ENCODE data around the gene ASB6. TPM values are rescaled to one million over a fixed set of nuclear protein-coding genes. Genes with fewer than 3 reads are reported as not detected.

ASB6 gene
- total and polyA plus RNA-seq, 2 of the 13 experiments (the other 11 are each of a cell fraction or from before 2014, with no cell fraction given) = 8.2 to 8.4 TPM

DNA sequence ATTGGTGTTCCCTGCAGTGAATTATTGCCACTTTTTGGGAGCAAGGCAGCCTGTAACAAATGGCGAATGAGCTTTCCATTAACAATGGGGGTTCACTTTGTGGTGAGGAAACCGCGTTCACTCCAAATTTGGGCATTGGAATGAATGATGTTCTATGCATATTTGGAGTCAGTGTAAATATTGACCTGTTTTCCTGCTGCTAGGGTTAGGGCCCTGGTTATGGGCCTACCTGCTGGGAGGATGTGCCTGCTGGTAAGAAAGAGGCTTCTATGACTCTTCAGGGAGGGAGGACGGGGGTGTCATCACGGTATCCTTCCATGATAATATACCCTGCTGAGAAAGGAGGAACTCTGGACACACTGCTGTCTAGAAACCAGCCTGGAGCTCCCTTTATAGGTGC lies 50.0 kb downstream of the ASB6 start (continued):
- TF ChIP-seq, protein P1, sequence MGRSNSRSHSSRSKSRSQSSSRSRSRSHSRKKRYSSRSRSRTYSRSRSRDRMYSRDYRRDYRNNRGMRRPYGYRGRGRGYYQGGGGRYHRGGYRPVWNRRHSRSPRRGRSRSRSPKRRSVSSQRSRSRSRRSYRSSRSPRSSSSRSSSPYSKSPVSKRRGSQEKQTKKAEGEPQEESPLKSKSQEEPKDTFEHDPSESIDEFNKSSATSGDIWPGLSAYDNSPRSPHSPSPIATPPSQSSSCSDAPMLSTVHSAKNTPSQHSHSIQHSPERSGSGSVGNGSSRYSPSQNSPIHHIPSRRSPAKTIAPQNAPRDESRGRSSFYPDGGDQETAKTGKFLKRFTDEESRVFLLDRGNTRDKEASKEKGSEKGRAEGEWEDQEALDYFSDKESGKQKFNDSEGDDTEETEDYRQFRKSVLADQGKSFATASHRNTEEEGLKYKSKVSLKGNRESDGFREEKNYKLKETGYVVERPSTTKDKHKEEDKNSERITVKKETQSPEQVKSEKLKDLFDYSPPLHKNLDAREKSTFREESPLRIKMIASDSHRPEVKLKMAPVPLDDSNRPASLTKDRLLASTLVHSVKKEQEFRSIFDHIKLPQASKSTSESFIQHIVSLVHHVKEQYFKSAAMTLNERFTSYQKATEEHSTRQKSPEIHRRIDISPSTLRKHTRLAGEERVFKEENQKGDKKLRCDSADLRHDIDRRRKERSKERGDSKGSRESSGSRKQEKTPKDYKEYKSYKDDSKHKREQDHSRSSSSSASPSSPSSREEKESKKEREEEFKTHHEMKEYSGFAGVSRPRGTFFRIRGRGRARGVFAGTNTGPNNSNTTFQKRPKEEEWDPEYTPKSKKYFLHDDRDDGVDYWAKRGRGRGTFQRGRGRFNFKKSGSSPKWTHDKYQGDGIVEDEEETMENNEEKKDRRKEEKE (IDR thresholded peaks at IDR 0.05) = no peak
- TF ChIP-seq NBN (conservative IDR thresholded peaks at IDR 0.05) = no peak
- 0 out of 2 replicates have a peak, but pooled peaks have one; percentile 16 for TF ChIP-seq SALL1 (CRISPR knock-in tag; IDR thresholded peaks at IDR 0.05)
- TF ChIP-seq ZNF644 (CRISPR knock-in tag; IDR thresholded peaks at IDR 0.05; ENCODE audit: low read depth) = no peak
- 0 out of 2 replicates have a peak, but pooled peaks have one; percentile 16 for TF ChIP-seq BCL6 (CRISPR knock-in tag; IDR thresholded peaks at IDR 0.05)
- TF ChIP-seq, protein P2, sequence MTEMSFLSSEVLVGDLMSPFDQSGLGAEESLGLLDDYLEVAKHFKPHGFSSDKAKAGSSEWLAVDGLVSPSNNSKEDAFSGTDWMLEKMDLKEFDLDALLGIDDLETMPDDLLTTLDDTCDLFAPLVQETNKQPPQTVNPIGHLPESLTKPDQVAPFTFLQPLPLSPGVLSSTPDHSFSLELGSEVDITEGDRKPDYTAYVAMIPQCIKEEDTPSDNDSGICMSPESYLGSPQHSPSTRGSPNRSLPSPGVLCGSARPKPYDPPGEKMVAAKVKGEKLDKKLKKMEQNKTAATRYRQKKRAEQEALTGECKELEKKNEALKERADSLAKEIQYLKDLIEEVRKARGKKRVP (CRISPR knock-in tag; IDR thresholded peaks at IDR 0.05) = no peak
- TF ChIP-seq, protein P3, sequence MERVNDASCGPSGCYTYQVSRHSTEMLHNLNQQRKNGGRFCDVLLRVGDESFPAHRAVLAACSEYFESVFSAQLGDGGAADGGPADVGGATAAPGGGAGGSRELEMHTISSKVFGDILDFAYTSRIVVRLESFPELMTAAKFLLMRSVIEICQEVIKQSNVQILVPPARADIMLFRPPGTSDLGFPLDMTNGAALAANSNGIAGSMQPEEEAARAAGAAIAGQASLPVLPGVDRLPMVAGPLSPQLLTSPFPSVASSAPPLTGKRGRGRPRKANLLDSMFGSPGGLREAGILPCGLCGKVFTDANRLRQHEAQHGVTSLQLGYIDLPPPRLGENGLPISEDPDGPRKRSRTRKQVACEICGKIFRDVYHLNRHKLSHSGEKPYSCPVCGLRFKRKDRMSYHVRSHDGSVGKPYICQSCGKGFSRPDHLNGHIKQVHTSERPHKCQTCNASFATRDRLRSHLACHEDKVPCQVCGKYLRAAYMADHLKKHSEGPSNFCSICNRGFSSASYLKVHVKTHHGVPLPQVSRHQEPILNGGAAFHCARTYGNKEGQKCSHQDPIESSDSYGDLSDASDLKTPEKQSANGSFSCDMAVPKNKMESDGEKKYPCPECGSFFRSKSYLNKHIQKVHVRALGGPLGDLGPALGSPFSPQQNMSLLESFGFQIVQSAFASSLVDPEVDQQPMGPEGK (CRISPR knock-in tag; IDR thresholded peaks at IDR 0.05) = peak; percentile 73
- TF ChIP-seq FOXP1 (IDR thresholded peaks at IDR 0.05) = no peak
- peak; percentile 67 for TF ChIP-seq FOXP1 (CRISPR knock-in tag; IDR thresholded peaks at IDR 0.05)
- peak; percentile 90 for TF ChIP-seq ZNF24 (IDR thresholded peaks at IDR 0.05)
- TF ChIP-seq ZNF331 (CRISPR knock-in tag; IDR thresholded peaks at IDR 0.05) = peak; percentile 40; the same call in 1 of the 2 replicates
- TF ChIP-seq FOXA3 (CRISPR knock-in tag; IDR thresholded peaks at IDR 0.05) = peak; percentile 83
- no peak for TF ChIP-seq MED8 (CRISPR knock-in tag; IDR thresholded peaks at IDR 0.05; ENCODE audit: insufficient replicate concordance)
- no peak for TF ChIP-seq ZNF180 (CRISPR knock-in tag; IDR thresholded peaks at IDR 0.05; ENCODE audit: borderline replicate concordance, low read depth)
- TF ChIP-seq ZNF879 (CRISPR knock-in tag; IDR thresholded peaks at IDR 0.05) = no peak
- TF ChIP-seq IRX3 (CRISPR knock-in tag; IDR thresholded peaks at IDR 0.05; ENCODE audit: borderline replicate concordance, low read depth) = no peak
- no peak for TF ChIP-seq NR2F6 (IDR thresholded peaks at IDR 0.05)
- TF ChIP-seq NR2F6 (CRISPR knock-in tag; IDR thresholded peaks at IDR 0.05) = peak; percentile 33; the same call in 1 of the 2 replicates
- TF ChIP-seq GATAD2A (CRISPR knock-in tag; IDR thresholded peaks at IDR 0.05) = peak; percentile 53
- TF ChIP-seq, protein P4, sequence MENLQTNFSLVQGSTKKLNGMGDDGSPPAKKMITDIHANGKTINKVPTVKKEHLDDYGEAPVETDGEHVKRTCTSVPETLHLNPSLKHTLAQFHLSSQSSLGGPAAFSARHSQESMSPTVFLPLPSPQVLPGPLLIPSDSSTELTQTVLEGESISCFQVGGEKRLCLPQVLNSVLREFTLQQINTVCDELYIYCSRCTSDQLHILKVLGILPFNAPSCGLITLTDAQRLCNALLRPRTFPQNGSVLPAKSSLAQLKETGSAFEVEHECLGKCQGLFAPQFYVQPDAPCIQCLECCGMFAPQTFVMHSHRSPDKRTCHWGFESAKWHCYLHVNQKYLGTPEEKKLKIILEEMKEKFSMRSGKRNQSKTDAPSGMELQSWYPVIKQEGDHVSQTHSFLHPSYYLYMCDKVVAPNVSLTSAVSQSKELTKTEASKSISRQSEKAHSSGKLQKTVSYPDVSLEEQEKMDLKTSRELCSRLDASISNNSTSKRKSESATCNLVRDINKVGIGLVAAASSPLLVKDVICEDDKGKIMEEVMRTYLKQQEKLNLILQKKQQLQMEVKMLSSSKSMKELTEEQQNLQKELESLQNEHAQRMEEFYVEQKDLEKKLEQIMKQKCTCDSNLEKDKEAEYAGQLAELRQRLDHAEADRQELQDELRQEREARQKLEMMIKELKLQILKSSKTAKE (CRISPR knock-in tag; IDR thresholded peaks at IDR 0.05; ENCODE audit: borderline replicate concordance) = no peak
- TF ChIP-seq GTF3A (CRISPR knock-in tag; conservative IDR thresholded peaks at IDR 0.05) = no peak
- TF ChIP-seq ZNF430 (CRISPR knock-in tag; IDR thresholded peaks at IDR 0.05) = no peak
- TF ChIP-seq, protein P5, sequence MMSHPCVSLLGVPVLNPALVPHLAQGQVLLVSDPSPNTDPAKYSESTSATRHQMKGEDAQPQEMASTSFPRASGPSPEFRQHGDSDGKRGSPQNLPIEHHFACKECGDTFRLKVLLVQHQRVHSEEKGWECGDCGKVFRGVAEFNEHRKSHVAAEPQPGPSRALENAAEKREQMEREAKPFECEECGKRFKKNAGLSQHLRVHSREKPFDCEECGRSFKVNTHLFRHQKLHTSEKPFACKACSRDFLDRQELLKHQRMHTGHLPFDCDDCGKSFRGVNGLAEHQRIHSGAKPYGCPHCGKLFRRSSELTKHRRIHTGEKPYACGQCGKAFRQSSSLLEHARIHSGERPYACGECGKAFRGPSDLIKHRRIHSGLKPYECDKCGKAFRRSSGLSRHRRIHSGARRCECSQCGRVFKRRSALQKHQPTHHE (CRISPR knock-in tag; IDR thresholded peaks at IDR 0.05; ENCODE audit: borderline replicate concordance) = no peak
- no peak for TF ChIP-seq PPARG (CRISPR knock-in tag; conservative IDR thresholded peaks at IDR 0.05)
- TF ChIP-seq SNAI1 (CRISPR knock-in tag; IDR thresholded peaks at IDR 0.05; ENCODE audit: borderline replicate concordance) = 0 out of 2 replicates have a peak, but pooled peaks have one; percentile 7
